MM.1S (cell line): ENCODE results near the gene CCL16.

Source experiments
- DNase-seq: peaks from one replicate; pipeline ENCODE4 v3.0.0-alpha.2; 2015
- H2AFZ ChIP-seq: fragments of 300-600 bp; sonication (generic); 2 replicates; pipeline ENCODE4 v1.6.0; 2016; ENCODE audit warnings: antibody characterized with exemption, low read length
- H3F3A ChIP-seq: fragments of 300-600 bp; sonication (generic); 2 replicates; pipeline ENCODE4 v1.6.1; 2016; ENCODE audit warnings: mild to moderate bottlenecking, antibody characterized with exemption, low read length, moderate library complexity, mixed read lengths; ENCODE audit not compliant: insufficient read depth
- H3K27ac ChIP-seq: fragments of 300-600 bp; sonication (generic); 2 replicates; pipeline ENCODE4 v1.5.1; 2016; ENCODE audit warnings: mild to moderate bottlenecking, low read length
- H3K27me3 ChIP-seq: fragments of 300-600 bp; sonication (generic); replicated peaks from 2 replicates; pipeline ENCODE4 v1.6.0; 2016; ENCODE audit warnings: low read length; ENCODE audit not compliant: insufficient read depth
- H3K36me3 ChIP-seq: fragments of 300-600 bp; sonication (generic); replicated peaks from 2 replicates; pipeline ENCODE4 v1.6.1; 2016; ENCODE audit warnings: mild to moderate bottlenecking, low read length, mixed read lengths; ENCODE audit not compliant: insufficient read depth
- H3K4me1 ChIP-seq: fragments of 300-600 bp; sonication (generic); 2 replicates; pipeline ENCODE4 v1.6.1; 2016; ENCODE audit warnings: low read length, mixed read lengths
- H3K4me2 ChIP-seq: fragments of 300-600 bp; sonication (generic); 2 replicates; pipeline ENCODE4 v1.6.0; 2016; ENCODE audit warnings: low read depth, low read length
- H3K4me3 ChIP-seq: fragments of 300-600 bp; sonication (generic); 2 replicates; pipeline ENCODE4 v1.5.1; 2016; ENCODE audit warnings: low read length, mixed read lengths
- H3K79me2 ChIP-seq: fragments of 300-600 bp; sonication (generic); 2 replicates; pipeline ENCODE4 v1.6.1; 2016; ENCODE audit warnings: mixed run types, low read length, mixed read lengths
- H3K9ac ChIP-seq: fragments of 300-600 bp; sonication (generic); 2 replicates; pipeline ENCODE4 v1.6.1; 2016; ENCODE audit warnings: low read length, mixed read lengths
- H3K9me2 ChIP-seq: fragments of 300-600 bp; sonication (generic); replicated peaks from 2 replicates; pipeline ENCODE4 v1.6.1; 2016; ENCODE audit warnings: mild to moderate bottlenecking, low read length, mixed read lengths; ENCODE audit not compliant: insufficient read depth
- H3K9me3 ChIP-seq: fragments of 300-600 bp; sonication (generic); replicated peaks from 2 replicates; pipeline ENCODE4 v1.6.1; 2016; ENCODE audit warnings: mild to moderate bottlenecking, low read length, mixed read lengths; ENCODE audit not compliant: insufficient read depth
- H4K20me1 ChIP-seq: fragments of 300-600 bp; sonication (generic); 2 replicates; pipeline ENCODE4 v1.6.1; 2016; ENCODE audit warnings: mild to moderate bottlenecking, low read length, moderate library complexity, mixed read lengths; ENCODE audit not compliant: insufficient read depth
- EZH2 ChIP-seq: fragments of 300-600 bp; sonication (generic); optimal IDR thresholded peaks from 2 replicates; pipeline ENCODE3; 2017; ENCODE audit warnings: low read depth, mild to moderate bottlenecking, antibody characterized with exemption, low read length, mixed read lengths
- EZH2phosphoT487 ChIP-seq: fragments of 300-600 bp; sonication (generic); IDR thresholded peaks from 2 replicates; pipeline ENCODE4 v1.6.1; 2018; ENCODE audit warnings: antibody characterized with exemption, low read length
- TF ChIP-seq, protein P1 (sequence below): fragments of 300-600 bp; sonication (generic); IDR thresholded peaks from 2 replicates; pipeline ENCODE4 v1.5.1; 2016; ENCODE audit warnings: antibody characterized with exemption, low read length, mixed read lengths

The CCL16 gene

DNA sequence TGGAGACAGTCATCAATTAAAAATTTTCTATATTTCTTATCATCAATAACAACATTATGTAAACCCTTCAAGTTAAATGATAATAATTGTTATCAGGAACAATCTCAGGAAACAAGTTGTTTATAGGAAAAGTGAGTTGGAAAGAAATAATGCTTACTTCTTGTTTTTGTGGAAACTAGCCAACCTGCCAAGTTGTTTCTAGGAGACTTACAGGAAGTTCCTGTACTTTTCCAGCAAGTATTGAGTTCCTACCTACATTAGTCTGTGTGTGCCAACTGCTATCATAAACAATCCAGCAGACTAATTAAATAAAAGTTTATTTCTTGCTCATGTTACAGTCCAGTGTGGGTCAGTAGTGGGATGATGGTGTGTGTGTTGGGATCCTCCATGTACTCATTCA, 6.9 kb upstream of the CCL16 start:
- Histone ChIP-seq H4K20me1 (no peaks in the 10 kb centered on the region), H2AFZ (no peak overlapping the region), H3K4me2 (no peak overlapping the region), H3K27ac (no peak overlapping the region), H3K9me3 (no peaks in the 10 kb centered on the region), H3K36me3 (no peaks in the 10 kb centered on the region), H3K4me1 (peaks cover 3% of the 10 kb centered on the region), H3K9me2 (no peaks in the 10 kb centered on the region), H3F3A (no peaks in the 10 kb centered on the region), H3K79me2 (no peaks in the 10 kb centered on the region), H3K9ac (no peak overlapping the region), H3K4me3 (no peak overlapping the region), H3K27me3 (no peaks in the 10 kb centered on the region)
- DNase-seq: no peak
- TF ChIP-seq, protein P1, sequence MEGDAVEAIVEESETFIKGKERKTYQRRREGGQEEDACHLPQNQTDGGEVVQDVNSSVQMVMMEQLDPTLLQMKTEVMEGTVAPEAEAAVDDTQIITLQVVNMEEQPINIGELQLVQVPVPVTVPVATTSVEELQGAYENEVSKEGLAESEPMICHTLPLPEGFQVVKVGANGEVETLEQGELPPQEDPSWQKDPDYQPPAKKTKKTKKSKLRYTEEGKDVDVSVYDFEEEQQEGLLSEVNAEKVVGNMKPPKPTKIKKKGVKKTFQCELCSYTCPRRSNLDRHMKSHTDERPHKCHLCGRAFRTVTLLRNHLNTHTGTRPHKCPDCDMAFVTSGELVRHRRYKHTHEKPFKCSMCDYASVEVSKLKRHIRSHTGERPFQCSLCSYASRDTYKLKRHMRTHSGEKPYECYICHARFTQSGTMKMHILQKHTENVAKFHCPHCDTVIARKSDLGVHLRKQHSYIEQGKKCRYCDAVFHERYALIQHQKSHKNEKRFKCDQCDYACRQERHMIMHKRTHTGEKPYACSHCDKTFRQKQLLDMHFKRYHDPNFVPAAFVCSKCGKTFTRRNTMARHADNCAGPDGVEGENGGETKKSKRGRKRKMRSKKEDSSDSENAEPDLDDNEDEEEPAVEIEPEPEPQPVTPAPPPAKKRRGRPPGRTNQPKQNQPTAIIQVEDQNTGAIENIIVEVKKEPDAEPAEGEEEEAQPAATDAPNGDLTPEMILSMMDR: no peak

DNA sequence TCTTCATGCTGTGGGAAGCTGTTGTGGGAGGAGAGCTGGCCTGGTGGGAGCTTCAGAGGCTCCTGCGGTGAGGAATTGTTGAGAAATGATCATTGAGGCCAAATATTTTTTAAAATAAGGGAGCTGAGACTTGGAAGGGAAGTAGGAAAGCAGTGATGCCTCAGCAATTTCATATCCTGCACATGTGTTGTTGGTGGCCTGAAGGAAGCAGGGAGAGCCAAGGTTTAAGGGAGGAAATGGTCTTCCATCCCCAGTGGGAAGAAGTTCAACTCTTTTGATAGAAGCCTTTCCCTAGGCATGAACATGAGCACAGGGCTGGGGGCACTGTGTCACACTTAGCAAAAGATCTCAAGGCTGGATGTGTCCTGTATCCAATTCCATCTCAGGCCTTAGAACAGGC, 5.3 kb upstream of the CCL16 start, which contains the start of gene CCL14:
TSS of gene CCL14 (minus strand) at position 87 of the 400 bp plus-strand sequence. CDS start at position 7, 80 bp downstream.
- Histone ChIP-seq H3F3A (no peaks in the 10 kb centered on the region), H3K9me2 (no peaks in the 10 kb centered on the region), H3K27ac (no peak within 1 kb of the TSS), H3K4me1 (peaks cover 3% of the 10 kb centered on the region), H3K9ac (no peak within 1 kb of the TSS), H3K36me3 (no peaks in the 10 kb centered on the region), H2AFZ (no peak within 1 kb of the TSS), H3K4me2 (no peak within 1 kb of the TSS), H3K79me2 (no peaks in the 10 kb centered on the region), H3K9me3 (no peaks in the 10 kb centered on the region), H3K4me3 (no peak within 1 kb of the TSS), H4K20me1 (no peaks in the 10 kb centered on the region), H3K27me3 (no peaks in the 10 kb centered on the region)
- no peak for DNase-seq
- TF ChIP-seq, protein P1: no peak
- TF ChIP-seq EZH2 (no peak), EZH2phosphoT487 (no peak)

DNA sequence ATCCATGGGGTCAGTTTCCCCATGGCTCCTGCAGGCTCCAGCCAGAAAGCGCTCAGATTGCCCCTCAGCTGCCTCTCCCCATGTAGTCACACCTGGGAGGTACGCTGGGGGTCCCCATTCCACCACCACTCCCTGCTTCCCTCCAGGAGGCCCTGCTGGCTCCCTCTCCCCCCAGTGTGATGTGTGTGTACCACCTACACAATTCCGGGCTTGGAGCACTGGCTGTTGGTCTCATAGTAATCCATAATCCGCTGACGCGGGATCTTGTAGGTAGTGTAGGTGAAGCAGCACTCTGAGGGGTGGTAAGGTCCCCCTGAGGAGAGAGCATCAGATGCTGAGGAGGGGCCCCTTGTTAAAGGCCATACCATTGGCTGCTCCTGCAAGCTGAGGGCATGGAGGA, 2.8 kb upstream of the CCL16 start:
- Histone ChIP-seq H3K9me2 (no peaks in the 10 kb centered on the region), H3K36me3 (no peaks in the 10 kb centered on the region), H3F3A (no peaks in the 10 kb centered on the region), H4K20me1 (no peaks in the 10 kb centered on the region), H3K9me3 (no peaks in the 10 kb centered on the region), H3K4me3 (no peak overlapping the region), H3K4me2 (no peak overlapping the region), H3K9ac (no peak overlapping the region), H3K79me2 (no peaks in the 10 kb centered on the region), H3K27ac (no peak overlapping the region), H3K4me1 (no peaks in the 10 kb centered on the region), H2AFZ (no peak overlapping the region), H3K27me3 (no peaks in the 10 kb centered on the region)
- DNase-seq: no peak
- no peak for TF ChIP-seq EZH2
- TF ChIP-seq, protein P1: no peak
- no peak for TF ChIP-seq EZH2phosphoT487
